GM18861 (cell line): ENCODE measurements around the gene MAPK11.

ENCODE experiments used
- ATAC-seq: cut with Tn5 transposase; IDR thresholded peaks from one replicate; pipeline ENCODE4 v1.9.1; 2021; ENCODE audit not compliant: unreplicated experiment

The MAPK11 gene

DNA sequence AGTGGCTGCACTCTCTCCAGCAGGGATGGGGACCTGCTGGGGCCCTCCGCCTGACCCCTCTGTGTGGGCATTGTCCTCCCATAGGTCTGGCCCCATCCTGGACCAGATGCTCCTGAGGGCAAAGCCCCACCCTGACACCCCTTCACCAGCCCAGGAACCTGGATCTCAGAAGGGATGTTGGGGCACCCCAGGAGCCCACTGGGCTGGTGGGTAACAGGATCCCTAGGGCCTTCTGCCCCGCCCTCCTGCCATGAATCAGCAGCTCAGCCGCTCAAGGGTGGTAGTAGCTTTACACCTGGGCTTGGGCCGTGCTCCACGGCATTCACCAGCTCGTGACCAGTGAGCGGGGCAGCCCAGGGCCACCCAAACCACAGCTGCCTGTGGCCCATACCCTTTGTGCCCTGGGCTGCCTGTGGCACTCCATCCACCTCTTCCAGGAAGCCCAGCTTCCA lies 7.7 kb downstream of the MAPK11 start:
- no peak for ATAC-seq

DNA sequence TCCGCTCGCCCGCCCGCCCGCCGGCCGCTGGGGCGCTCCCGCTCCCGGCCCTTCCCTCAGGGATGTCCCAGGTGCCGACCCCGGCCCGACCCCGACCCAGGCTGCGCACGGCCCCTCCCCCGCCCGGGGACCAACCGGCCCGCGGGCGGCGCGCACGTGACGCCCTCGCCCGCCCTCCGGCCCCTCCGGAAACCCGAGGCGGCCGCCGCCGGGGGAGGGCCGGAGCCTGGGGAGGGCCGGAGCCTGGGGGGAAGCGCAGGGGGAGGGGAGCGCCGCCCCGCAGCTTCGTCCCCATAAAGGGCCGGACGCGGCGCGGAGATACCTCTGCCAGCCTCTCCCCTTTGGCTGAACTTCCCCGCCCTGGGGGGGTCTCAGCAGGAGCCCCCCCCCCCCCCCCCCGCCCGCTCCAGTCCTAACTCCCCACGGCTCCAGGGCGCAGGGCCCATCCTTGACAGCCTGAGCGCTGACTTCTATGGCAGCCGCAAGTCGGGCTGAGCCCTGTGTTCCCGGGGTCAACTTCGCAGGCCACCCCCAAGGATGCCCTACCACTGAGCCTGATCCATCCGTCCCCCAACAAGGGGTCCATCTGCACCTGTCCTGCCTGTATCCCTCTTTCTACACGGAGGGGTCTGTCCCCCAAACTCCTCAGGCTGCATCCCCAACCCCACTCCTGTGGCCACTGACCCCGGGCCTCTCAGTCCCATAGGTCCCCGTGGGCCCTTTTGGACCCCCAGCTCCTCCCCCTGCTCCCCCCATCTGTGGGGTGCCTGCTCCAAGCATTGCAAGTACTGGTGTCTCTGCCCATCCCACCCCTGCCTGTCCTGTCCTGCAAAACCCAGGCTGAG lies 8.3 kb downstream of the MAPK11 start, which contains the start of gene MAPK12:
TSS of gene MAPK12 (minus strand) at position 69 of the 845 bp plus-strand sequence. CDS start 174 bp downstream, outside the sequence.
- ATAC-seq, result no peak

DNA sequence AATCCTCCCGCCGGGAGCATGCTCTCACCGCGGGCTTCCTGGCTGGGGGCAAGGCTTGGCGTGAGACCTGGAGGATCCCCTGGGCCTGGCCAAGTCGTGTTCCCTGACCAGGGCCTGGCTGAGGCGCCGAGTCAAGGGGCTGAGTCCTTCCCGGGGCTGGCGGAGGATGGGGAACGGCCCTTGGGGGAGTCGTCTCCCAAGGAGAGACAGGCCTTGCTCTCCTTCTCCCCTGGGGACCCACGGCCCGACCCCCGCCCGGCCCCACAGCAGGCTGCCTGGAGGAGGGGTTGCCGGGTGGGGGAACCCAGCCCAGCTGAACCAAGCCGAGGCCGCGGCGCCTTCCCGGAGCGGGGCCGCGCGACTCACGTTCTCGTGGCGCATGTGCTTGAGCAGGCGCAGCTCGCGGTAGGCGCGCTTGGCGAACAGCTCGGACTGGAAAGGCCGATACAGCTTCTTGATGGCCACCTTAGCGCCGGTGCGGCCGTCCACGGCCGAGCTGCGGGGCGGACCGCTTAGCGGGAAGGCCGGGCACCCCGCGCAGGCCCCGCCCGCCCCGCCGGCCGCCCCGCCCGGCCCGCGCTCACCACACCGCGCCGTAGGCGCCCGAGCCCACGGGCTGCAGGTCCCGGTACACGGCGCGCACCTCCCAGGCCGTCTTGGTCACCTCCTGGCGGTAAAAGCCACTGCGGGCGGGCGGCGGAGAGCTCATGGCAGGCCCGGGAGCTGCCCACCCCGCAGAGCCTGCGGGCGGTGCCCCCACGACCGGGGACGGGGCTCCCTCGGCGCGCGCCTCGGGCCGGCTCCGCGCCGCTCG lies 9.2 kb downstream of the MAPK11 start:
- ATAC-seq, result no peak

DNA sequence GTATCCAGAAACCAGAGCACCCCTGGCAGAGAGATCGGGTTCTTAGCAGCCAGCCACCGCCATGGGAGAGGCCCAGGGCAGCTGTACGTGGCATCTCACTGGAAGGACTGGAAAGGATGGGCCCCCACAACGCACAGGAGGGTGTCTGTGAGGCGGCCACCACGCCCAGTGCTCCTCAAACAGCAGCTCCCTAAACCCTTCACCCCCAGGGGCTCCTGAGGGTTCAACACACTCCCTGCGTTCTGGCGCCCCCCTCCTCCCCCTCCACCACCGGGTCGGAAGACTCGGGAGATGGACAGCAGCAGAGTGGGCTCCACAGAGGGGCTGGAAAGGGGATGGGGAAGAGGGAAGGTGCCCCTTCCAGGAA lies 9.8 kb downstream of the MAPK11 start:
- no peak for ATAC-seq

DNA sequence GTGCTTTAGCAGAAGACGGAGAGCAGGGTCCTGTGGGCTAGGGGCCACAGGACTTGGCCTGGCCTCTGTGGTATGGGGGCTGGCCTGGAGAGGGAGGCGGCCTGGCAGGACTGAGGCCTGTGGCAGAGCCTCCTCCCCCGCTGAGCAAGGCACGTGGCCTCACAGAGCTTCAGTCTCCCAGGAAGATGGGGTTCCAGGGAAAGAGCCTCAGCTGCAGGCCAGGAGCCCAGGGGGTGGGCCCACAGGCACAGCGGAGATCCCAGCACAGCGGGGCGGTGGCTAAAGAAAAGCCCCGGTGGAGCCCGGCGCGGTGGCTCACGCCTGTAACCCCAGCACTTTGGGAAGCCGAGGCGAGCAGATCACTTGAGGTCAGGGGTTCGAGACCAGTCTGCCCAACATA lies 10.9 kb downstream of the MAPK11 start:
- no peak for ATAC-seq

DNA sequence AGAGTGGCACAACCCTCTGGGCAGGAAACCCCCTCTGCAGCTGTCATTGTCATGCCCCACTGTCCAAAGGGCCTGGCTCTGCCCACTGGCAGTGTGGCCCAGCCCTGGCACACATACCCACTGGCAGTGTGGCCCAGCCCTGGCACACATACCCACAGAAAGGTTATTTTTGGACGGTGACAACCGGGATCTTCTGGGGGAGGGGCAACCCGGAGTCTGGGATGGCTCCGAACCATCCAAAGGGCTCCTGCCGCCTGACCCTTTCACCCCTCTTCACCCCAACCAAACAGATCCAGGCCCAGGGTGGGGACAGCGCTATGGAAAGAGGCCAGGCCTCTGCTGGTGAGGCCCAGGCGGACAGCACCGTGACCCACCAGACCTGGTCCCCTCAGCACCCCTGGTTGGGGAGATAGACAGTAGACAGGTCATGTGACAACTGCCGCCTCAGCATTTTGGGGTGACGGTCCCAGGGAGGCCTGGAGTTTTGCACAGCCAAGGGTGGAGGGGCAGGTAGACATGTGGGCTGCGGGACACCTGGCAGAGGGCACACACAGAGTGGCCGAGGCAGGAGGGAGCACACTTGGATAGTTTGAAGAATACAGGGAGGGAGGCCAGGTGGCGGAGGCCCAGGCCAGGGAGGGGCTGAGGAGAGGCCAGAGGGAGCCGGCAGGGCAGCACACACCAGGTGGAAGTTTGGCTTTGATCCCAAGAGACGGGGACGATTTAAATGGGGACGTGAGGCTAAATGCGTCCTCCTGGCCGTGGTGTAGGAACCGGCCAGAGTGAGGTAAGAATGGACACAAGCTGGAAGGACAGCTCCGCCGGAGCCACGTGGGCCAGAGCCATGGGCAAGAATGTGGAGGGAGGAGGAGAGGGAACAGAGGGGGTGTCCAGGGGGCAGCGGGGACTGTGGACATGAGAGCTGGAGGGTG lies 11.6 kb downstream of the MAPK11 start:
- no peak for ATAC-seq

DNA sequence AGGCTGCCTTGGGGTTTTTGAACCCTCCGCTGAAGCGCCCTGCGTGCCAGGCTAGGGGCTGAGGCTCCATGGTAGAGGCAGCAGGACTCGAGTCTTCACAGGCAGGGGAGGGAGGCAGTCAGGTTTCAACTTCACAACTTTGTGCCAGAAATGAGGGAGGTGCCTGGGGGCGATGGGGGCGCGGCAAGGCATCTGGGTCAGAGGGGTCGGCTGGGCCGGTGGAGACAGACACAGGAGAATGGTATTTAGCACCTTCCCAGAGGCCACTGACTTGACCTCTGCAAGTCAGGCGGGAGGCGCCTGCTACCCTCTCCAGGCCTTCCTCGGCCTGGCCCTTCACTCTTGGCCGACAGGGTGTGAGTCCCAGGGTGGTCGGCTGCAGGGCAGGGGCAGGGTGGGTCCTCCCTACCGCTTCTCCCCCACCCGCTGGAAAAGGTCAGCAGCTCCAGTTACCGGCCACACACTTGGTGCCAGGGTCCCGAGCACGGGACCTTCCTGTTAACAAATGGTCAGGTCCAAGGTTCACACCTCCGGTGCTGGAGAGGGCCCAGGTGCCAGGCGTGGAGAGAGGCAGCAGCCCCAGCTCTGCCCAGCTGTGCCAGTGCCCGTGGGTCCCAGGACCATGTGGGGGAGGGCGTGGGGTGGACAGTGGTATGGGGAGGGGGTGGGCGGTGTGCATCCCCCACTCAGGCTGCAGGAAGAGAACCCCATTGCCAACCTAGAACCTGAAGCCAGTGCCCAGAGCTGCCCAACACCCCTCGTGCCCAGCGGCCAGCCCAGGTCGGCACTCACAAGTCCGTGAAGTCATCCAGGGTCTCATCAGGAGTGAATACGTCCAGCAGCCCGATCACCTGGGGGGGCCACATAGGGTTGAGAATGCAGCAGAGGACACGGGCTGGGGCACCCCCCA lies 12.5 kb downstream of the MAPK11 start:
- no peak for ATAC-seq

DNA sequence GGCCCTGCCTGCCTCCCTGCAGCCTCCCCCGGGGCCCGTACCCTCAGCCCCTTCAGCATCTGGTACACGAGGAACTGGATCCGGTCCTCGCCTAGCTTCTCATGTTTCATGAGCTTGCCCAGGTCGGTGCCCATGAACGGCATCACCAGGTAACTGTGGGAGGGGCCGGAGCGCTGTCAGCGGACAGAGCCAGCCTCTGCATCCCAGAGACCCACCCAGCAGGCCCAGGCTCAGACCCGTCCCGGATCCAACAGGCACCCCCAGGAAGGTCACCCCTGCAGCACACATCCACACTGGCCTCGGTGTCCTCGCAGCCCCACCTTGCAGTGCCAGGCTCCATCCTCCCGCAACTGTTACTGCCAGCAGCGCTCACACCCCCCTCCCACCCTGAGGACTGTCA lies 13.1 kb downstream of the MAPK11 start:
- no peak for ATAC-seq

DNA sequence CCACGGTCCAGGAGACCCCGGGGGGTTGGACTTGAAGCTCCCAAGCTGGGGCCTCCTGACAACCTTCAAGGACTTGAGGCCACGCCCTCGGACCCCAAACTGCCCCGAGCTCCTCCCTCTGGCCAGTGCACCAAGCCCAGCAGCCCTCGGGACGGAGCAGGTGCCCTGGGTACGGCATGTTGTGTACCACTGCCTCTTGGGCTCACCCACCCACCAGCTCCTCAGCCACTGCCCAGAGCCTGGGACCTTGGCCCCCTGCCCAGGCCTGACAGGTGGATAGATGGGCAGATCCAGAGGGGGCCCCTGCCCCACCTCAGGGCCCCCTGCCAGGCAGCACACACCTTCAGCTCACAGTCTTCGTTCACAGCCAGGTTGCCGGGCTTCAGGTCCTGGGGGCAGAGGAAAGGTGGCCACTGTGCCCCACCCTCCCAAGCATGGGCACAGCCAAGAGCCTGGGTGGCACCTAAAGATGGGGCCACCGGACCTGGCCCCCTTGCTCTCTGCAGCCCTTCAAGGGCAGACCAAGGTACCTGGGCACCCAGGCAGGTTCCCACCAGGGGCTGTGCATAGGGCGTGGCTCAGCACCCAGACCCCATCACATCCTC lies 13.8 kb downstream of the MAPK11 start:
- ATAC-seq, result no peak

DNA sequence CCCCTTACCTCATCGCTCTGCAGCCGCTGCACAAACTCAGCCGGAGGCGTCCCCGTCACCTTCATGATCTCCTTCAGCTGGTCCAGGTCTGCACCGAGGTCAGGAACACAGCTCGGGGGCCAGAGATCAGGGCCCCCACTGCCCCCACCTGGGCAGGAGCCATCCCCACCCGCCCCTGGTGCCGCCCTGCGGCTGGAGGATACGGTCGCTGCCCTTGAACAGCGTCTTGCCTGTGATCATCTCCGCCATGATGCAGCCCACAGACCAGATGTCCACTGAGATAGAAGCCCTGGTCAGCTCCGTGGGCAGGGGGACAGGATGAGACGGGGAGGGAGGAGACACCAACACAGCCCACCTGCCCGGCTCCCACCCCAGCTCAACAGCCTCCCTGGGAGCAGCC lies 14.6 kb downstream of the MAPK11 start:
- no peak for ATAC-seq

DNA sequence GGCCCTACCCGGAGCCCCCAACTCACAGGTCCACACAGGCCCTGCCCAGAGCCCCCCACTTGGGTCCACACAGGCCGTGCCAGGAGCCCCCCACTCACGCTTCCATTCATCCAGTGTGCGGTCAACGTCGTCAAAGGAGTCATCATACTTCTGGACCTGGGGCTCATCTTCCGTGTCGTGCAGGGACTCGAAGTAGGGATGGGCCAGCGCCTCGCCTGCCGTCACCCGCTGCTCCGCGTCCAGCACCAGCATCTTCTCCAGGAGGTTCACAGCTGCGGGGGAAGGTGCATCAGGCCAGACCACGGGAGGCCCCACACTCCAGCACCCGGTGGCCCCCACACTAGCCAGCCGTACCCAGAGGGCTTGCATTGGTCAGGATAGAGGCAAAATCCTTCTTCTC lies 15.1 kb downstream of the MAPK11 start:
- no peak for ATAC-seq

DNA sequence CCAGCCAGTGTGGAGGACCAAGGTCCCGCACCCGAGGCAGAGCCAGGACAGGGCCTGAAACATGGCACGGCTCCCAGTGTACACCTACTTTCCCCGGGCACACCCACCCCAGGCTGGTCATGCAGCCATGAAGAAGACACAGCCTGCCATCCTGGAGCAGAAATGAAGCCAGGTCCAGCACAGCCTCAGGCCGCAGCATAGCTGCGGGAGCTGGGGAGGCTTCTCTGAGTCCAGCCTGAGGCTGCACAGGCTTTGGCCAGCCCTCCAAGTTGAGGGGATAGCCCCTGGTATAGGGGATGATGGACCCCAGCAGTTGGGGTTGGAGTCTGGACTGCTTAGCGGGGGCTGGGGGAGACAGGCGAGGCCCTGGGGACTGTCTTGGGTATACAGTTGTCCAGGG lies 16.2 kb downstream of the MAPK11 start:
- no peak for ATAC-seq

DNA sequence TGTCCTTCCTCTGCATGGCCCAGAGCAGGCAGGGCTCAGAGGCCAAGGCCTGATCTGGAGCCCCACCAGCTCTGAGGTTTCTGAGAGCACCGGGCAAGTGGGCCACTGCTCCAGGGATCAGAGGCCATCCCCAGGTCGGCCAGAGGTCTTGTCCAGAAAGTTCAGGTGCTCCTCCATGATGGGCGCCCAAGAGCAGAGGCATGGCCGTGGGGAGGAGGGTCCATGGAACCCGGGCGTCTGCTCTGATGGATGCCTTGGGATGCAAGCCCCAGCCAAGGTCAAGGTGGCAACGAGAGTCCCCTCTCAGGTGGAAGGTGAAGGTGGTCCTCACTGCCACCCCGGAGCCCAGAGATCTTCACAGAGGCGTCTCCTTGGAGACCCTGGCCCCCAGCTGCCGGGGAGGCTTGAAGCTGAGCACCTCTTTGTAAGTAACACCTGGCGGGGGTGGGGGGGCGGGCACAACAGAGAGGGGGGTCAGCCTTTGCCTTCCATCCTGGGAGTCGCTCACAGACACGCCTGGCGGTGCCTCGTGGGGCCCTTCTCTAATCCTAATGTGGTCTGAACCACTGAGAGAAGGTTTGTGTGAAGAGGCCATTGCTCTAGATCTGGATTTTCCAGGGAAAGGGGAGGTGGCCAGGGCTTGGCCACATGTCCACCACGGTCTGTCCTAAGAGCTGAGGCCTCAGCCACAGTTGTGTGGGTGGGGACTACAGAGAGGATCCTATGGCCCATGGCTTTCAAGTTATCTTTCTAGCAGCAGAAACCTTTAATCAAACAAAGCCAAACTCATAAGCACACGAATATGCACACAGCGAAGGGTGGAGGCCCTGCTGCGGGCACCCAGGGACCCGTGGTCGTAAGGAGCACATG lies 16.9 kb downstream of the MAPK11 start:
- no peak for ATAC-seq

DNA sequence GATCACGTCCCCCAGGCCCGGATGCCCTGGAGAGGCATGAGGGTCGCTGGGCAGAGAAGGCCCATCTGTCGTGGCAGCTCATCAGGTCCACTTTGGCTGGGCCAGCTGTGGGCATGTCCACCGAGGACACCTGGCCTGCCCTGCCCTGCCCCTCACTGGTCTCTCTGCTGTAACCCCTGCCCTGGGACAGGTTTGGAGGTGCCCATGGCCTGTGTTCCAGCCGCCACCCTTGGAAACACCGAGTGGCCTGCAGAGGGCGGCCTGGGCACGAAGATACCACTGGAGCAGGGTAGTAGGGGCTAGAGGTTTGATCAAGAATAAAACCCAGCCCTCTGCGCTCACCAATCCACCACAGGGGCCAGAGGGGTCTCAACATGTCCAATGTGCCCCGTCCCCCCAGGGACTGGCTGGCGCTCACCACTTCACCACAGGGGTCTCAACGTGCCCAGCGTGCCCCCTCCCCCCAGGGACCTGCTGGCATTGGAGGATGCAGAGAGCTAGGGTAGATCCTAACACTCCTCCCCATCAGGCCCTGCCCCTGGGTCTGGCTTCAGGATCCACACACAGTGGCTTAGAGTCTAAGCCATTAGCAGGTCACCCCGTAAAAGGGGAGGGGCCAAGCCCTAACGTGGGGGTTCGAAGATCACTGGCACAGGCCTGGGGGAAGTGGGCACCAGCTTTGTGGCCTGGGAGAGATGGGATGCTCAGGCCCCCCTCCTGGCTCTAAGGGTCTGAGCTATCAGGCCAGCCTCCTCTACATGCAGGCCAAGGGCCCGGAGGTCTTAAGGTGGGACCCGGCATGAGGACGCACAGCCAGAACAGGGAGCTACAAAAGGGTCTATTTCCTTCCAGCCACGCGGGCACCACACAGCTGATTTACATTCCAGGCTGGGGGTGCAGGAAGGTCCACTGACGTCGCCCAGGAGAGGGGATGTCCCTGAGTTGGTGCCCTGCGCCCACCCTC lies 17.8 kb downstream of the MAPK11 start:
- ATAC-seq, result no peak

DNA sequence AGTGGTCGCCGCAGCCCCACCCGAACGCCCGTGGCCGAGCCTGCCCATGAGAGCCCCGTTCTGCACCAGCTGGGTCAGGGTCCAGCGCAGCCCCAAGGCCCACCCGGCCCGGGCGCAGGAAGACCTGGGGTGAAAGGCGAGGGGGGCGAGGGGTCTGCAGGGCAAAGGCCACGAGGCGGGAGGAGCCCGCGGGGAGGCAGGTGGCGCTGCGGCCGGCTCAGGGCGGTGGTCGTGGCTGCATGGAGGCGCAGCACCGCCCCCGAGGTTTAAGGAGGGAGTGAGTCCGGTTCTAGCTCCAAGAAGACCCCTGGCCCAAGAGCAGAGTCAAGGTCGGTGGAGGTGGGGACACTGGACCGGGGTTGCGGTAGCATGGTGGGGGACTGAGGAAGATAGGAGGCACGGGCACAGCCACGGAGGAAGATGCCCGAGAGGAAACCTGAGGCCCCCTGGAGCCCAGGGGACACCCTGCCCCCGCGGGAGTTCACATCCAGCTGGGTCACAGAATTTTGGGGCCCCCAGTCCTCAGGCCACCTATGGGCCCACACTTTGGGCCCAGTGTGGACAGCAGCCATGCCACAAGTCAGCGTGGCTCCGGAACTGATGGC lies 18.6 kb downstream of the MAPK11 start:
- ATAC-seq, result no peak

DNA sequence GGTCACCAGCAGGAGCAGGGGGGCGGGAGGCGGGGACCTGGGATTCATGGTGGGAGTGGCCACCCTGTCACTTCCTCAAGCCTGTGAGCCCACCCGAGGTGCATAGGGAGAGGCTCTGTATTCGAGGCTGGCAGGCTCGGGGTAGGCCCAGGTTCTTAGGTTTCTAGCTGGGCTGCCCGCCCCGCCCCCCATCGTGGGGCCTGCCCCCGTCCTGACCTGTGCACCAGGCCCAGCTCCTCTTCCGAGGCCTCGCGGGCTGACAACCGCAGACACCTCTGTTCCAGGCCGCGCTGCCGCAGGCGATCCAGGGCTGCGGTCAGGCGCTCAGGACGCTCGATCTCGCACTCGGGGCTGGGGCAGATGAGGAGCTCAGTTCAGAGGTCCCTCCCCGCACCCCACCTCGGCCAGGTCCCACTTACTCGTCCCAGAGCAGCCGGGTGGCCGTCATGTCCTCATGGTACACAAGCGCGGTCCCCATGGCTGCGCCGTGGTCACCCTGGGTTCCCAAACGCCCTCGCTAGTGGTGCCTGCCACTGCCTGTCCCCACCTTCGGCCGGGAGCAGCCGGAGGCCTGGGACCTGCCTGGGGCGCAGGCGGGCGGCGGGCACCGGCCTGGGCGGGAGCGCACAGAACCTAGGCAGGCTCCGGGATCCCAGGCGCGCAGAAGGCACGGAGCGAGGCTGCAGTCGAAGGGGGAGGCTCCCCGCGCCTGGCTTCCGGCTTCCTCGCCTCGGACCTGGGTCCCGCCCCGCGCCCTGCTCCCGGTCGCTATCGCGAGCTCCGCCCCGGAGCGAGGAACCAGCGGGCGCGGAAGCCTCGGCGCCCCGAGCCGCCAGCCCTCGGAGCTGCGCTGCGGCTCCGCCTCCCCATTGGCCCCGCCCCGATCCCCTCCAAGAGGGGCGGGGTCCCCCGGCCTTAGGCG lies 19.4 kb downstream of the MAPK11 start, which contains the start of gene HDAC10:
TSS of gene HDAC10 (minus strand) at position 711 of the 922 bp plus-strand sequence. CDS start at position 478, 233 bp downstream.
- ATAC-seq, result peak; percentile 41
